HepG2 (cell line): Measurements from ENCODE around the gene GRK6. TPM values are rescaled to one million over a fixed set of nuclear protein-coding genes. Genes with fewer than 3 reads are reported as not detected.

Source experiments
- ETV5 ChIP-seq: IDR thresholded peaks from 2 replicates; pipeline ENCODE4 v1.6.1; 2018; ENCODE audit warnings: missing biosample characterization, missing genetic modification reagents, inconsistent platforms, borderline replicate concordance
- FOXA3 ChIP-seq: IDR thresholded peaks from 2 replicates; pipeline ENCODE4 v1.6.1; 2016; ENCODE audit warnings: missing genetic modification reagents, missing compliant biosample characterization
- GATAD2A ChIP-seq: IDR thresholded peaks from 2 replicates; pipeline ENCODE4 v1.6.1; 2016
- KMT2B ChIP-seq: IDR thresholded peaks from 2 replicates; pipeline ENCODE4 v1.6.1; 2016; ENCODE audit warnings: missing genetic modification reagents, missing compliant biosample characterization
- NBN ChIP-seq: fragments of 450-650 bp; conservative IDR thresholded peaks from 2 replicates; pipeline ENCODE4 v1.6.1; 2017
- NFATC3 ChIP-seq: sonication (generic); formaldehyde crosslinking; IDR thresholded peaks from 2 replicates; pipeline ENCODE4 v1.5.1; 2020; ENCODE audit warnings: mild to moderate bottlenecking, missing genetic modification reagents
- NFIC ChIP-seq: IDR thresholded peaks from 2 replicates; pipeline ENCODE4 v1.6.1; 2012; ENCODE audit warnings: mild to moderate bottlenecking, low read length, inconsistent platforms
- NR1H2 ChIP-seq: sonication (generic); formaldehyde crosslinking; IDR thresholded peaks from 2 replicates; pipeline ENCODE4 v1.8.1; 2022; ENCODE audit warnings: low read depth, missing genetic modification reagents, borderline replicate concordance
- NR2F6 ChIP-seq, 2 experiments: IDR thresholded peaks; 2 replicates each; pipeline ENCODE4 v1.6.1; 2016; ENCODE audit warnings: antibody characterized with exemption in 1 of 2, mild to moderate bottlenecking in 1 of 2
- TCF7 ChIP-seq: sonication (generic); IDR thresholded peaks from 2 replicates; pipeline ENCODE4 v1.6.1; 2016; ENCODE audit warnings: antibody characterized with exemption, low read depth
- TSC22D2 ChIP-seq: sonication (generic); formaldehyde crosslinking; IDR thresholded peaks from 2 replicates; pipeline ENCODE4 v1.5.1; 2020; ENCODE audit warnings: missing genetic modification reagents, mild to moderate bottlenecking, borderline replicate concordance
- YEATS2 ChIP-seq: sonication (generic); formaldehyde crosslinking; IDR thresholded peaks from 2 replicates; pipeline ENCODE4 v1.4.0; 2020; ENCODE audit warnings: missing genetic modification reagents, borderline replicate concordance
- ZMAT3 ChIP-seq: sonication (generic); formaldehyde crosslinking; conservative IDR thresholded peaks from 2 replicates; pipeline ENCODE4 v1.7.0; 2021; ENCODE audit warnings: missing genetic modification reagents
- ZNF441 ChIP-seq: sonication (generic); formaldehyde crosslinking; IDR thresholded peaks from 2 replicates; pipeline ENCODE4 v1.7.0; 2021; ENCODE audit warnings: missing genetic modification reagents, borderline replicate concordance
- ZNF460 ChIP-seq: sonication (generic); formaldehyde crosslinking; IDR thresholded peaks from 2 replicates; pipeline ENCODE4 v1.5.1; 2020; ENCODE audit warnings: missing genetic modification reagents, mild to moderate bottlenecking, borderline replicate concordance
- ZNF558 ChIP-seq: sonication (generic); formaldehyde crosslinking; IDR thresholded peaks from 2 replicates; pipeline ENCODE4 v1.9.0; 2022; ENCODE audit warnings: mild to moderate bottlenecking, missing genetic modification reagents, borderline replicate concordance
- ZNF572 ChIP-seq: sonication (generic); formaldehyde crosslinking; IDR thresholded peaks from 2 replicates; pipeline ENCODE4 v1.5.1; 2020; ENCODE audit warnings: mild to moderate bottlenecking, missing genetic modification reagents
- ZNF616 ChIP-seq: sonication (generic); formaldehyde crosslinking; IDR thresholded peaks from 2 replicates; pipeline ENCODE4 v1.5.0; 2020; ENCODE audit warnings: low read depth, mild to moderate bottlenecking, missing genetic modification reagents
- ZNF644 ChIP-seq: IDR thresholded peaks from 2 replicates; pipeline ENCODE4 v1.6.1; 2016; ENCODE audit warnings: low read depth
- ZNF776 ChIP-seq: sonication (generic); formaldehyde crosslinking; IDR thresholded peaks from 2 replicates; pipeline ENCODE4 v1.4.0; 2020; ENCODE audit warnings: mild to moderate bottlenecking, missing genetic modification reagents
- ZNF883 ChIP-seq: sonication (generic); formaldehyde crosslinking; IDR thresholded peaks from 2 replicates; pipeline ENCODE4 v1.5.1; 2020; ENCODE audit warnings: mild to moderate bottlenecking, missing genetic modification reagents; ENCODE audit errors: not compliant biosample characterization
- polyA plus RNA-seq, 8 experiments: library from polyadenylated mRNA; depleted of rRNA in 3 of 8; stranded (reverse) in 7 of 8; unstranded in 1 of 8; fragments of >200 nt; fragmentation: Illumina TruSeq in 4 of 8; extraction: Trizol in 4 of 8; gene quantifications; 2 replicates each; pipeline versions ENCODE4 v1.2.1 to v1.2.3, GENCODE V29; 2011 to 2016; ENCODE audit warnings: low read depth in 4 of 8, missing spikeins in 1 of 8, mixed read lengths in 1 of 8; ENCODE audit not compliant: insufficient read depth in 1 of 8
- total RNA-seq, 5 experiments: library from RNA; depleted of rRNA; stranded (reverse); fragments of >200 nt; fragmentation: Illumina TruSeq; extraction: Trizol; gene quantifications; 2 replicates each; pipeline ENCODE4 v1.2.3, GENCODE V29; 2016; ENCODE audit warnings: low read depth in 1 of 5
- TF ChIP-seq, protein P1 (sequence below): sonication (generic); formaldehyde crosslinking; IDR thresholded peaks from 2 replicates; pipeline ENCODE4 v1.5.0; 2020; ENCODE audit warnings: mild to moderate bottlenecking, missing genetic modification reagents, borderline replicate concordance
- TF ChIP-seq, protein P2 (sequence below): sonication (generic); formaldehyde crosslinking; IDR thresholded peaks from 2 replicates; pipeline ENCODE4 v1.9.0; 2022; ENCODE audit warnings: missing genetic modification reagents, mild to moderate bottlenecking, borderline replicate concordance
- TF ChIP-seq, protein P3 (sequence below): sonication (generic); formaldehyde crosslinking; IDR thresholded peaks from 2 replicates; pipeline ENCODE4 v1.4.0; 2020; ENCODE audit warnings: missing genetic modification reagents
- TF ChIP-seq, protein P4 (sequence below): IDR thresholded peaks from 2 replicates; pipeline ENCODE4 v1.6.1; 2016; ENCODE audit warnings: missing compliant biosample characterization, missing genetic modification reagents, borderline replicate concordance

The GRK6 gene
- total and polyA plus RNA-seq, 2 of the 13 experiments (the other 11 are each of a cell fraction or from before 2014, with no cell fraction given): 13.2 to 19.9 TPM

- TF ChIP-seq NR2F6 (IDR thresholded peaks at IDR 0.05): no peak
- peak; percentile 16; the same call in 1 of the 2 replicates for TF ChIP-seq NR2F6 (CRISPR knock-in tag; IDR thresholded peaks at IDR 0.05)
- TF ChIP-seq TCF7: no peak
- 0 out of 2 replicates have a peak, but pooled peaks have one; percentile 12 for TF ChIP-seq ETV5 (CRISPR knock-in tag)
- no peak for TF ChIP-seq NBN
- TF ChIP-seq ZNF616 (CRISPR knock-in tag): no peak
- peak; percentile 34 for TF ChIP-seq ZNF883 (CRISPR knock-in tag)
- TF ChIP-seq YEATS2 (CRISPR knock-in tag): no peak
- no peak for TF ChIP-seq TSC22D2 (CRISPR knock-in tag)
- TF ChIP-seq, protein P1, sequence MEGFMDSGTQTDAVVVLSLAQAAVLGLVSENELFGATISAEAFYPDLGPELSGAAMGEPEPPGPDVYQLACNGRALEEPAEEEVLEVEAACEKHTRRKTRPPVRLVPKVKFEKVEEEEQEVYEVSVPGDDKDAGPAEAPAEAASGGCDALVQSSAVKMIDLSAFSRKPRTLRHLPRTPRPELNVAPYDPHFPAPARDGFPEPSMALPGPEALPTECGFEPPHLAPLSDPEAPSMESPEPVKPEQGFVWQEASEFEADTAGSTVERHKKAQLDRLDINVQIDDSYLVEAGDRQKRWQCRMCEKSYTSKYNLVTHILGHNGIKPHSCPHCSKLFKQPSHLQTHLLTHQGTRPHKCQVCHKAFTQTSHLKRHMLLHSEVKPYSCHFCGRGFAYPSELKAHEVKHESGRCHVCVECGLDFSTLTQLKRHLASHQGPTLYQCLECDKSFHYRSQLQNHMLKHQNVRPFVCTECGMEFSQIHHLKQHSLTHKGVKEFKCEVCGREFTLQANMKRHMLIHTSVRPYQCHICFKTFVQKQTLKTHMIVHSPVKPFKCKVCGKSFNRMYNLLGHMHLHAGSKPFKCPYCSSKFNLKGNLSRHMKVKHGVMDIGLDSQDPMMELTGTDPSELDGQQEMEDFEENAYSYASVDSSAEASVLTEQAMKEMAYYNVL (CRISPR knock-in tag): no peak
- no peak for TF ChIP-seq GATAD2A (CRISPR knock-in tag)
- no peak for TF ChIP-seq ZNF644 (CRISPR knock-in tag)
- no peak for TF ChIP-seq NR1H2 (CRISPR knock-in tag)
- no peak for TF ChIP-seq ZNF460
- TF ChIP-seq KMT2B (CRISPR knock-in tag): no peak
- TF ChIP-seq FOXA3: 0 out of 2 replicates have a peak, but pooled peaks have one; percentile 9
- TF ChIP-seq, protein P2, sequence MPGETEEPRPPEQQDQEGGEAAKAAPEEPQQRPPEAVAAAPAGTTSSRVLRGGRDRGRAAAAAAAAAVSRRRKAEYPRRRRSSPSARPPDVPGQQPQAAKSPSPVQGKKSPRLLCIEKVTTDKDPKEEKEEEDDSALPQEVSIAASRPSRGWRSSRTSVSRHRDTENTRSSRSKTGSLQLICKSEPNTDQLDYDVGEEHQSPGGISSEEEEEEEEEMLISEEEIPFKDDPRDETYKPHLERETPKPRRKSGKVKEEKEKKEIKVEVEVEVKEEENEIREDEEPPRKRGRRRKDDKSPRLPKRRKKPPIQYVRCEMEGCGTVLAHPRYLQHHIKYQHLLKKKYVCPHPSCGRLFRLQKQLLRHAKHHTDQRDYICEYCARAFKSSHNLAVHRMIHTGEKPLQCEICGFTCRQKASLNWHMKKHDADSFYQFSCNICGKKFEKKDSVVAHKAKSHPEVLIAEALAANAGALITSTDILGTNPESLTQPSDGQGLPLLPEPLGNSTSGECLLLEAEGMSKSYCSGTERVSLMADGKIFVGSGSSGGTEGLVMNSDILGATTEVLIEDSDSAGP (CRISPR knock-in tag): 0 out of 2 replicates have a peak, but pooled peaks have one; percentile 53
- no peak for TF ChIP-seq ZNF441
- TF ChIP-seq, protein P3, sequence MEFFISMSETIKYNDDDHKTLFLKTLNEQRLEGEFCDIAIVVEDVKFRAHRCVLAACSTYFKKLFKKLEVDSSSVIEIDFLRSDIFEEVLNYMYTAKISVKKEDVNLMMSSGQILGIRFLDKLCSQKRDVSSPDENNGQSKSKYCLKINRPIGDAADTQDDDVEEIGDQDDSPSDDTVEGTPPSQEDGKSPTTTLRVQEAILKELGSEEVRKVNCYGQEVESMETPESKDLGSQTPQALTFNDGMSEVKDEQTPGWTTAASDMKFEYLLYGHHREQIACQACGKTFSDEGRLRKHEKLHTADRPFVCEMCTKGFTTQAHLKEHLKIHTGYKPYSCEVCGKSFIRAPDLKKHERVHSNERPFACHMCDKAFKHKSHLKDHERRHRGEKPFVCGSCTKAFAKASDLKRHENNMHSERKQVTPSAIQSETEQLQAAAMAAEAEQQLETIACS (CRISPR knock-in tag): no peak
- TF ChIP-seq ZMAT3 (CRISPR knock-in tag): no peak
- no peak for TF ChIP-seq ZNF558
- TF ChIP-seq NFIC: no peak
- no peak for TF ChIP-seq ZNF776 (CRISPR knock-in tag)
- no peak for TF ChIP-seq NFATC3
- no peak for TF ChIP-seq ZNF572 (CRISPR knock-in tag)
- TF ChIP-seq, protein P4, sequence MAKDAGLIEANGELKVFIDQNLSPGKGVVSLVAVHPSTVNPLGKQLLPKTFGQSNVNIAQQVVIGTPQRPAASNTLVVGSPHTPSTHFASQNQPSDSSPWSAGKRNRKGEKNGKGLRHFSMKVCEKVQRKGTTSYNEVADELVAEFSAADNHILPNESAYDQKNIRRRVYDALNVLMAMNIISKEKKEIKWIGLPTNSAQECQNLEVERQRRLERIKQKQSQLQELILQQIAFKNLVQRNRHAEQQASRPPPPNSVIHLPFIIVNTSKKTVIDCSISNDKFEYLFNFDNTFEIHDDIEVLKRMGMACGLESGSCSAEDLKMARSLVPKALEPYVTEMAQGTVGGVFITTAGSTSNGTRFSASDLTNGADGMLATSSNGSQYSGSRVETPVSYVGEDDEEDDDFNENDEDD (CRISPR knock-in tag): peak; percentile 83; the same call in 1 of the 2 replicates
Measured at GRCh38 chr5:177382423-177383029, 44.0 kb upstream of the GRK6 start (continued).
